Measurements from ENCODE around the gene BRD2. TPM values are rescaled to one million over a fixed set of nuclear protein-coding genes. Genes with fewer than 3 reads are reported as not detected.

Gene BRD2
- total RNA-seq, 1 donor from 2014 or later = 132 TPM

GRCh38 chr6:32947552-32948465 is 20.6 kb upstream of the BRD2 start:
- no peak for DNase-seq (ENCODE audit: low spot score)

GRCh38 chr6:32949113-32949512 is 19.3 kb upstream of the BRD2 start:
- DNase-seq (ENCODE audit: low spot score) = no peak

GRCh38 chr6:32950010-32950409 is 18.4 kb upstream of the BRD2 start:
- no peak for DNase-seq (ENCODE audit: low spot score)

- no peak for DNase-seq (ENCODE audit: low spot score)
Observed at GRCh38 chr6:32950449-32950848, 17.9 kb upstream of the BRD2 start.

- DNase-seq (ENCODE audit: low spot score) = no peak
Observed at GRCh38 chr6:32952817-32953739, 15.3 kb upstream of the BRD2 start, which contains the start of gene HLA-DMA. TSS of gene HLA-DMA (minus strand) at chr6:32953097. CDS start at chr6:32953036, 61 bp downstream.

GRCh38 chr6:32953775-32954174 is 14.6 kb upstream of the BRD2 start:
- no peak for DNase-seq (ENCODE audit: low spot score)

- DNase-seq (ENCODE audit: low spot score) = no peak
Observed at GRCh38 chr6:32954267-32954666, 14.1 kb upstream of the BRD2 start.

GRCh38 chr6:32954986-32955802 is 13.2 kb upstream of the BRD2 start:
- no peak for DNase-seq (ENCODE audit: low spot score)

GRCh38 chr6:32956176-32956575 is 12.2 kb upstream of the BRD2 start:
- DNase-seq (ENCODE audit: low spot score) = no peak

GRCh38 chr6:32960563-32960962 is 7.8 kb upstream of the BRD2 start:
- no peak for DNase-seq (ENCODE audit: low spot score)

GRCh38 chr6:32962213-32962826 is 6.1 kb upstream of the BRD2 start:
- DNase-seq (ENCODE audit: low spot score) = no peak

GRCh38 chr6:32963866-32964265 is 4.5 kb upstream of the BRD2 start:
- DNase-seq (ENCODE audit: low spot score) = no peak

- no peak for DNase-seq (ENCODE audit: low spot score)
Observed at GRCh38 chr6:32964776-32965175, 3.6 kb upstream of the BRD2 start.

- no peak for DNase-seq (ENCODE audit: low spot score)
Observed at GRCh38 chr6:32967151-32968091, 973 bp upstream of the BRD2 start.

- peak; percentile 93 for DNase-seq (ENCODE audit: low spot score)
Observed at GRCh38 chr6:32968867-32969684, 682 bp downstream of the BRD2 start.

GRCh38 chr6:32969685-32970412 is 1.5 kb downstream of the BRD2 start:
- no peak for DNase-seq (ENCODE audit: low spot score)

GRCh38 chr6:32970413-32971241 is 2.2 kb downstream of the BRD2 start:
- DNase-seq (ENCODE audit: low spot score) = peak; percentile 94

Data from mesenteric fat pad (tissue), 1 donor.